ENCODE measurements around the gene SH3D19.
"Not testable (repeated sequence)": the region's sequence is repeated elsewhere in the genome, so short reads cannot be mapped to it uniquely, and the experiment has no call there.

SH3D19 gene

GRCh38 chr4:151091047-151091446, 234.4 kb downstream of the SH3D19 start:
- DNase-seq: no peak

- no peak for DNase-seq
Measured at GRCh38 chr4:151087467-151087866, 237.9 kb downstream of the SH3D19 start.

- not testable (repeated sequence) for DNase-seq
Measured at GRCh38 chr4:151077978-151078377, 247.4 kb downstream of the SH3D19 start.

- DNase-seq: no peak
Measured at GRCh38 chr4:151074416-151074916, 250.9 kb downstream of the SH3D19 start.

All from inflammatory macrophage treated with lipopolysaccharide for 4 hours (primary cell).